Spinal cord (tissue), 10 donors: ENCODE results near the gene ARSK. TPM values are rescaled to one million over a fixed set of nuclear protein-coding genes. Genes with fewer than 3 reads are reported as not detected.

Experiments used
- DNase-seq, 6 donors: peaks; one replicate each; pipeline versions ENCODE4 v3.0.0 to v3.0.0-alpha.2; 2013 to 2015; ENCODE audit warnings: low spot score in 6 of 6, low read depth in 4 of 6
- H3K27ac ChIP-seq: one replicate; pipeline ENCODE4 v1.5.1; 2013; ENCODE audit warnings: low read depth, low read length, control low read depth
- H3K27me3 ChIP-seq: one replicate; pipeline ENCODE4 v1.6.1; 2013; ENCODE audit warnings: low read length; ENCODE audit not compliant: control insufficient read depth, insufficient read depth
- H3K36me3 ChIP-seq: one replicate; pipeline ENCODE4 v1.6.1; 2013; ENCODE audit warnings: low read length; ENCODE audit not compliant: control insufficient read depth, insufficient read depth
- H3K4me1 ChIP-seq: one replicate; pipeline ENCODE4 v1.6.1; 2013; ENCODE audit warnings: low read length; ENCODE audit not compliant: control insufficient read depth, insufficient read depth
- H3K4me3 ChIP-seq: one replicate; pipeline ENCODE4 v1.5.1; 2013; ENCODE audit warnings: low read depth, low read length, control low read depth
- H3K9me3 ChIP-seq: one replicate; pipeline ENCODE4 v1.6.1; 2013; ENCODE audit warnings: low read length; ENCODE audit not compliant: control insufficient read depth, insufficient read depth
- WGBS: methylation state at CpG from one replicate; pipeline ENCODE4 v1.1.5; 2013; ENCODE audit warnings: missing lambda C conversion rate; ENCODE audit not compliant: insufficient coverage; 5-methylcytosine and 5-hydroxymethylcytosine counted together
- long read RNA-seq, 4 donors: transcript quantifications; one replicate each; lab custom pipeline, GENCODE V29; 2026
- polyA plus RNA-seq, 2 donors: library from polyadenylated mRNA; unstranded; fragments of 120-200 nt; gene quantifications; one replicate each; pipeline ENCODE4 v1.2.1, GENCODE V29; 2013; ENCODE audit not compliant: insufficient read length in 2 of 2
- total RNA-seq, 2 donors: library from RNA; depleted of rRNA in 1 of 2; stranded (reverse); fragments of 120-200 nt in 1 of 2; fragments of >200 nt in 1 of 2; gene quantifications; one replicate each; pipeline versions ENCODE4 v1.2.3 to v1.2.4, GENCODE V29; 2013 to 2014
- donor health status: healthy.

ARSK gene
- 10 to 100 TPM in 1 of 2 donors, 1 to 10 TPM in 1; 8.7 to 11.6 TPM for total RNA-seq
- 1 to 10 TPM; 9.1 to 9.8 TPM for polyA plus RNA-seq
- long read RNA-seq, donor 1, partial matches to known transcripts: 5 of 7 reads
- long read RNA-seq, donor 1, other reads (novel, unspliced or antisense): 0 of 7 reads
- long read RNA-seq, donor 2: 0 reads
- long read RNA-seq, donor 3, partial matches to known transcripts: 0 of 1 reads
- long read RNA-seq, donor 3, other reads (novel, unspliced or antisense): 0 of 1 reads
- long read RNA-seq, donor 4, partial matches to known transcripts: 0 of 5 reads
- long read RNA-seq, donor 4, other reads (novel, unspliced or antisense): 0 of 5 reads

DNA sequence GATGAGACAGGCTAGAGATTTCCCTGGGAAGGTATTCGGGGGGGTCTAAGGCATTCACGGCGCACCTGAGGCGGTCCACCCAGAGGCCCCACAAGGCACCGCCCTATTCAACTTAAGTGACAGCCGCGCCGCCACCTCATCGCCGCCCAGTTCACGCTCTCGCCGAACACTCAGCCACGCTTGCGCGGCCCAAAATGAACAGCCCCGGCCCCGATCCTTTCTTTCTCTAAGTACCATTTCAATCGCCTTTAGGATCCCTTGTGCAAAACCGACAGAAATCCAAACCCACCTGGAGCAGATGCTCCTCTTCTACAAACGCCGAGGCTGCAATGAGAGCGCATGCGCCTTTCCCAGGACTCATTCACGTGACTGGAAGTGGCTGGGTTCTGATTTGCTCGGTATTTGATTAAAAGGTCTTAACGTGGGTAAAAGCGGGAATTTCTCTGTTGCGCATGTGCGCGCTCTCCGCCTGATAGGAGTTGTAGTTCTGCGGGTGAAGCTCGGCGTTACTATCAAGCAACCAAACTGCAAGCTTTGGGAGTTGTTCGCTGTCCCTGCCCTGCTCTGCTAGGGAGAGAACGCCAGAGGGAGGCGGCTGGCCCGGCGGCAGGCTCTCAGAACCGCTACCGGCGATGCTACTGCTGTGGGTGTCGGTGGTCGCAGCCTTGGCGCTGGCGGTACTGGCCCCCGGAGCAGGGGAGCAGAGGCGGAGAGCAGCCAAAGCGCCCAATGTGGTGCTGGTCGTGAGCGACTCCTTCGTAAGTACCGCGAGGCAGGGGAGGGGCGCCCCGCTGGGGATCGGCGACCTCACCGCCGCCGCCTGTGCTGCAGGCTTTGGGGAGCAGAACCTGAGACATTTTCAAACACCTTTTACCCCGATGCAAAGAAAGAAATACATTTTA, at the start of gene ARSK, which contains the start of gene SKIC3:
Gene ARSK (plus strand): TSS at position 455 of the 902 bp plus-strand sequence. CDS start 178 bp downstream, at position 633.
Gene SKIC3 (minus strand): TSS at position 331 of the 902 bp plus-strand sequence. CDS start 7,827 bp downstream, outside the sequence.
- Histone ChIP-seq H3K4me3 (peak within 1 kb of the TSS; percentile 91), H3K27me3 (no peaks in the 10 kb centered on the region), H3K9me3 (no peaks in the 10 kb centered on the region), H3K4me1 (peaks cover 4% of the 10 kb centered on the region), H3K27ac (peak within 1 kb of the TSS; percentile 74), H3K36me3 (no peaks in the 10 kb centered on the region)
- under 1% methylated on average over 63 of the region's 63 CpGs for WGBS
- DNase-seq: peak; percentile 98 to 100 (median 98)

- Histone ChIP-seq H3K4me1 (no peaks in the 10 kb centered on the region), H3K36me3 (peaks cover 14% of the 10 kb centered on the region)
These were observed 46.4 kb upstream of the ARSK start for GRCh38 chr5:95508550-95508949.

DNA sequence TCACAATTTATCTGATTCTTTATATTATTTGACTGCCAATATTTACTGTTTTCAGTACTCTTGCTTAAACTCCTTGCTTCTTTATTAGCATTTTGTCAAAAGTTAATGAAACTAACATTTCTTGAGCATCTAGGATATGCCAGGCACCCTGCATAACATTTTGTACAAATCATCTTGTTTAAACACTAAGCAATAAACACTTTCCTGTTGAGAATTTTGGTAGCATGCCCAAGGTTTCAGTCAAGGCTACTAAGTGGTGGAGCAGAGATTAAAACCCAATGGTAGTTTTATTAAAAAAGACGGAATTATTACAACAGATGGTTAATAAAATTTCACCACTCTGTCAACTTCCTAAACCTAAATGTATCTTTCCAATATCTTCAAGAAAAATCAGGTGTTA, 43.3 kb upstream of the ARSK start:
- Histone ChIP-seq H3K27ac (no peak overlapping the region), H3K36me3 (peaks cover 7% of the 10 kb centered on the region), H3K4me1 (no peaks in the 10 kb centered on the region), H3K9me3 (no peaks in the 10 kb centered on the region), H3K27me3 (no peaks in the 10 kb centered on the region), H3K4me3 (no peak overlapping the region)
- no peak for DNase-seq
- no CpG with 5 or more reads among the region's 1 CpG for WGBS

More at GRCh38 chr5:95508550-95508949, 46.4 kb upstream of the ARSK start:
- no peaks in the 10 kb centered on the region for H3K9me3 ChIP-seq
- no peaks in the 10 kb centered on the region for H3K27me3 ChIP-seq
- H3K4me3 ChIP-seq: no peak overlapping the region
- DNase-seq: no peak
- no CpG with 5 or more reads among the region's 1 CpG for WGBS
- H3K27ac ChIP-seq: no peak overlapping the region

DNA sequence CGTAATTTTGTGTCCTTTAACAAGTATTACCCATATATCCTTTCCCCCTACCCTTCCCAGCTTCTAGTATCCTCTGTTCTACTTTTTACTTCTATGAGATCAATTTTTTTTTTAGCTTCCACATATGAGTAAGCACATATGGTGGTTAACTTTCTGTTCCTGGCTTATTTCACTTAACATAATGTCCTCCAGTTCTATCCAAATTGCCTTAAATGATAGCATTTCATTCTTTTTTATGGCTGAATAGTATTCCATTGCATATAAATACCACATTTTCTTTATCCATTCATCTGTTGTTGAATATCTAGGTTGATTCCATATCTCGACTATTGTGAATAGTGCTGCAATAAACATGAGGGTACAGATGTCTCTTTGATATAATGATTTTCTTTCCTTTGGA, 36.5 kb upstream of the ARSK start:
- no peaks in the 10 kb centered on the region for H3K4me1 ChIP-seq
- H3K9me3 ChIP-seq: no peaks in the 10 kb centered on the region
- no peak overlapping the region for H3K4me3 ChIP-seq
- no peak for DNase-seq
- no peaks in the 10 kb centered on the region for H3K27me3 ChIP-seq
- H3K36me3 ChIP-seq: no peaks in the 10 kb centered on the region
- WGBS: no CpG with 5 or more reads among the region's 2 CpGs
- no peak overlapping the region for H3K27ac ChIP-seq

DNA sequence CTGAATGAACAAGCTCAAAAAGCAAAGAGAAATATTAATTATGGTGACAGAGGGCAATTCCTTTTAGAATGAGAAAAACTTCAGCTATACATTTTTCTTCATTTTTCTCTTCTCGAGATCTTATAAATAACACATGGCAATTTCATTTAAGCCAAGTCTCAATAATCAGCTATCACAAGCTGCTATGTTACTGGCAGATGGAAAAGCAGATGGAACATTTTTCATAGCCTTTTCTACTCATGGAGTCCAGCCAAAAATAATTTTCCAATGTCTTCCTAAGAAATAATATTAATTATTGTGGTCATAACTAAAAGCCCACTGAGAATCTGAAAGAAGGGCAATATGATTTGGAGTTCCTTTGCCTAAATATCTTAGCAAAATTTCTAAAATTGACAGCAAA, 35.8 kb upstream of the ARSK start:
- Histone ChIP-seq H3K36me3 (no peaks in the 10 kb centered on the region), H3K4me3 (no peak overlapping the region), H3K27ac (no peak overlapping the region), H3K27me3 (no peaks in the 10 kb centered on the region), H3K4me1 (no peaks in the 10 kb centered on the region), H3K9me3 (no peaks in the 10 kb centered on the region)
- peak in 1 of 6 donors; percentile 91 for DNase-seq
- no CpG with 5 or more reads among the region's 1 CpG for WGBS

GRCh38 chr5:95519681-95520080, 35.2 kb upstream of the ARSK start:
- DNase-seq: peak in 1 of 6 donors; percentile 21
- no peaks in the 10 kb centered on the region for H3K4me1 ChIP-seq
- WGBS: no CpG with 5 or more reads among the region's 1 CpG
- no peak overlapping the region for H3K27ac ChIP-seq
- no peak overlapping the region for H3K4me3 ChIP-seq
- H3K27me3 ChIP-seq: no peaks in the 10 kb centered on the region
- H3K36me3 ChIP-seq: peaks cover under 1% of the 10 kb centered on the region
- H3K9me3 ChIP-seq: no peaks in the 10 kb centered on the region

- peak in 1 of 6 donors; percentile 48 for DNase-seq
- WGBS: 100% methylated on average over 1 of the region's 1 CpG
These were observed 34.7 kb upstream of the ARSK start for GRCh38 chr5:95520206-95520605.

GRCh38 chr5:95524423-95524822, 30.5 kb upstream of the ARSK start:
- Histone ChIP-seq H3K9me3 (no peaks in the 10 kb centered on the region), H3K36me3 (peaks cover 4% of the 10 kb centered on the region), H3K4me1 (no peaks in the 10 kb centered on the region), H3K27me3 (no peaks in the 10 kb centered on the region), H3K4me3 (no peak overlapping the region), H3K27ac (no peak overlapping the region)
- WGBS: no CpG with 5 or more reads among the region's 2 CpGs
- no peak for DNase-seq

More at GRCh38 chr5:95520206-95520605, 34.7 kb upstream of the ARSK start:
- Histone ChIP-seq H3K27me3 (no peaks in the 10 kb centered on the region), H3K27ac (no peak overlapping the region), H3K4me3 (no peak overlapping the region), H3K4me1 (no peaks in the 10 kb centered on the region), H3K36me3 (peaks cover 4% of the 10 kb centered on the region), H3K9me3 (no peaks in the 10 kb centered on the region)

DNA sequence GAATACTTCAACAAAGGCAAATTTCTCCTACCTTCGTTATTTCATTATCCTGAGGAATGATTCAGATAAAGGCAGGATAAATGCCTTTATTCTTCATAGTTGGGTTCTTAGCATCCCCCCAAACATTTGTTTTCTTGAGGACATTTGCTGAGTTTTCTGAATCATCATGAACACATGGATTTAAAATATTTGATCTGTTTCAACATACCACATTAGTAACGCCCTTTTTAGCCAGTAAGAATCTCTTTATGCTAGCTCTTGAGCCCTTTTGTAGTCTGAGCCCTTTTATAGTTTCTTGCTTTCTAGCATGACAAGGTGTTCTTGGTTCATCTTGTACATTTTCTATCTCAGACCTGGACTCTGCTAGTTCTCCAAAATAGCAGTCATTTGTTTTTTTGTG, 28.0 kb upstream of the ARSK start:
- Histone ChIP-seq H3K4me3 (no peak overlapping the region), H3K27me3 (no peaks in the 10 kb centered on the region), H3K4me1 (no peaks in the 10 kb centered on the region), H3K9me3 (no peaks in the 10 kb centered on the region), H3K27ac (no peak overlapping the region), H3K36me3 (peaks cover 4% of the 10 kb centered on the region)
- WGBS: no CpG with 5 or more reads among the region's 2 CpGs
- no peak for DNase-seq
